Breast epithelium (tissue), 4 donors: ENCODE results near the gene ASPG. TPM values are rescaled to one million over a fixed set of nuclear protein-coding genes. Genes with fewer than 3 reads are reported as not detected.

Source experiments
- DNase-seq, 2 donors: peaks; one replicate each; pipeline ENCODE4 v3.0.0-alpha.2; 2019; ENCODE audit warnings: low spot score in 2 of 2
- H3K27ac ChIP-seq, 2 donors: fragments of 200-600 bp; sonication (generic) in 1 of 2; one replicate each; pipeline ENCODE4 v1.5.1; 2016 to 2019; ENCODE audit warnings: mild to moderate bottlenecking in 1 of 2
- H3K27me3 ChIP-seq, 2 donors: fragments of 200-600 bp; sonication (generic) in 1 of 2; one replicate each; pipeline versions ENCODE4 v1.5.1 to v1.6.0; 2017 to 2019; ENCODE audit warnings: control low read depth in 1 of 2, mild to moderate bottlenecking in 1 of 2
- H3K36me3 ChIP-seq: fragments of 200-600 bp; one replicate; pipeline ENCODE4 v1.5.1; 2019
- H3K4me1 ChIP-seq, 2 donors: fragments of 200-600 bp; sonication (generic); one replicate each; pipeline ENCODE4 v1.5.1; 2016 to 2019; ENCODE audit warnings: control low read depth in 1 of 2
- H3K4me3 ChIP-seq, 3 donors: fragments of 200-600 bp; sonication (generic); 1 replicate in 2 of 3; 2 replicates in 1 of 3; pipeline ENCODE4 v1.5.1; 2016 to 2019; ENCODE audit warnings: mild to moderate bottlenecking in 3 of 3, moderate library complexity in 2 of 3
- H3K9me3 ChIP-seq, 2 donors: fragments of 200-600 bp; sonication (generic) in 1 of 2; one replicate each; pipeline ENCODE4 v1.5.1; 2016 to 2019; ENCODE audit warnings: control low read depth in 1 of 2
- CTCF ChIP-seq, 3 donors: fragments of 450-650 bp; IDR thresholded peaks; one replicate each; pipeline ENCODE4 v1.5.1; 2016 to 2017; ENCODE audit warnings: antibody characterized with exemption in 3 of 3, mild to moderate bottlenecking in 3 of 3, moderate library complexity in 3 of 3
- POLR2A ChIP-seq: fragments of 450-650 bp; IDR thresholded peaks from one replicate; pipeline ENCODE4 v1.6.1; 2016; ENCODE audit warnings: antibody characterized with exemption, mild to moderate bottlenecking, moderate library complexity
- POLR2AphosphoS5 ChIP-seq, 3 donors: sonication (generic); formaldehyde crosslinking; IDR thresholded peaks; one replicate each; pipeline ENCODE4 v1.6.1; 2017; ENCODE audit warnings: antibody characterized with exemption in 3 of 3
- intact Hi-C: fragments of 100-400 bp; cut with DNase I; formaldehyde crosslinking; loops from one replicate; pipeline ENCODE4 v1.15.1; 2023; ENCODE audit warnings: low total_unique reads
- total RNA-seq, 3 donors: library from RNA; depleted of rRNA; stranded (reverse); fragments of >200 nt; gene quantifications; one replicate each; pipeline ENCODE4 v1.1.0, GENCODE V29; 2016

ASPG gene
- total RNA-seq, 3 donors from 2014 or later, result 0.15 to 0.33 TPM; not detected in 1

GRCh38 chr14:104085889-104086201 lies 345 bp downstream of the ASPG start:
- H3K9me3 ChIP-seq, result no peaks in the 10 kb centered on the region
- no peaks in the 10 kb centered on the region for H3K36me3 ChIP-seq
- H3K4me3 ChIP-seq, result peak overlapping the region in 2 of 3 donors; percentile 18 to 59
- no peak overlapping the region for H3K27ac ChIP-seq
- no peaks in the 10 kb centered on the region for H3K4me1 ChIP-seq
- DNase-seq, result no peak
- H3K27me3 ChIP-seq, result peaks cover 2 to 36% of the 10 kb centered on the region in 2 donors
- TF ChIP-seq CTCF (IDR thresholded peaks at IDR 0.05), result no peak
- TF ChIP-seq POLR2A, result no peak
- TF ChIP-seq POLR2AphosphoS5 (IDR thresholded peaks at IDR 0.05), result no peak
- intact Hi-C loops, result no loop called here

- Histone ChIP-seq H3K9me3 (no peaks in the 10 kb centered on the region), H3K27ac (no peak overlapping the region), H3K4me3 (no peak overlapping the region), H3K36me3 (no peaks in the 10 kb centered on the region), H3K4me1 (no peaks in the 10 kb centered on the region), H3K27me3 (peaks cover 2 to 37% of the 10 kb centered on the region in 2 donors)
- intact Hi-C loops, result no loop called here
- TF ChIP-seq POLR2A (no peak), POLR2AphosphoS5 (IDR thresholded peaks at IDR 0.05) (no peak), CTCF (IDR thresholded peaks at IDR 0.05) (no peak)
- no peak for DNase-seq
Observed at GRCh38 chr14:104086210-104086660, 735 bp downstream of the ASPG start.

GRCh38 chr14:104086661-104087461 lies 1.4 kb downstream of the ASPG start:
- intact Hi-C loops, result no loop called here
- no peak for TF ChIP-seq POLR2A
- no peak for TF ChIP-seq POLR2AphosphoS5 (IDR thresholded peaks at IDR 0.05)
- no peak for TF ChIP-seq CTCF (IDR thresholded peaks at IDR 0.05)
- Histone ChIP-seq H3K27me3 (peaks cover 2 to 43% of the 10 kb centered on the region in 2 donors), H3K4me3 (no peak overlapping the region), H3K4me1 (no peaks in the 10 kb centered on the region), H3K36me3 (no peaks in the 10 kb centered on the region), H3K27ac (no peak overlapping the region), H3K9me3 (no peaks in the 10 kb centered on the region)
- no peak for DNase-seq

- TF ChIP-seq POLR2AphosphoS5 (IDR thresholded peaks at IDR 0.05) (no peak), POLR2A (no peak), CTCF (IDR thresholded peaks at IDR 0.05) (no peak)
- no peaks in the 10 kb centered on the region for H3K36me3 ChIP-seq
- intact Hi-C loops, result no loop called here
- no peak overlapping the region for H3K4me3 ChIP-seq
- H3K9me3 ChIP-seq, result no peaks in the 10 kb centered on the region
- peaks cover 2 to 47% of the 10 kb centered on the region in 2 donors for H3K27me3 ChIP-seq
- no peaks in the 10 kb centered on the region for H3K4me1 ChIP-seq
- DNase-seq, result no peak
- no peak overlapping the region for H3K27ac ChIP-seq
Observed at GRCh38 chr14:104087505-104087904, 2.0 kb downstream of the ASPG start.

- no peak for DNase-seq
- Histone ChIP-seq H3K27ac (no peak overlapping the region), H3K9me3 (no peaks in the 10 kb centered on the region), H3K4me3 (no peak overlapping the region), H3K27me3 (peaks cover 2 to 53% of the 10 kb centered on the region in 2 donors), H3K36me3 (no peaks in the 10 kb centered on the region), H3K4me1 (no peaks in the 10 kb centered on the region)
- intact Hi-C loops, result no loop called here
- no peak for TF ChIP-seq POLR2A
- TF ChIP-seq POLR2AphosphoS5 (IDR thresholded peaks at IDR 0.05), result no peak
- no peak for TF ChIP-seq CTCF (IDR thresholded peaks at IDR 0.05)
Observed at GRCh38 chr14:104087981-104088850, 2.7 kb downstream of the ASPG start.
